Fibroblast of lung (primary cell): ENCODE data around the gene SFRP5. TPM values are rescaled to one million over a fixed set of nuclear protein-coding genes. Genes with fewer than 3 reads are reported as not detected.

Source experiments
- DNase-seq, 2 donors: peaks; one replicate each; pipeline versions ENCODE4 v3.0.0 to v3.0.0-alpha.2; 2010; ENCODE audit warnings: low read depth in 2 of 2
- H2AFZ ChIP-seq: 2 replicates; pipeline ENCODE4 v1.5.1; 2012; ENCODE audit warnings: low read length, control low read depth, inconsistent platforms
- H3K27ac ChIP-seq: 2 replicates; pipeline ENCODE4 v1.5.1; 2011; ENCODE audit warnings: low read length, control low read depth; ENCODE audit not compliant: insufficient read depth
- H3K27me3 ChIP-seq: 2 replicates; pipeline ENCODE4 v1.5.1; 2011; ENCODE audit warnings: mild to moderate bottlenecking, low read length; ENCODE audit not compliant: control insufficient read depth, insufficient read depth
- H3K36me3 ChIP-seq: 2 replicates; pipeline ENCODE4 v1.5.1; 2011; ENCODE audit warnings: low read length; ENCODE audit not compliant: control insufficient read depth, insufficient read depth
- H3K4me1 ChIP-seq: 2 replicates; pipeline ENCODE4 v1.5.1; 2011; ENCODE audit warnings: low read length; ENCODE audit not compliant: control insufficient read depth, insufficient read depth; ENCODE audit errors: extremely low read depth
- H3K4me2 ChIP-seq: 2 replicates; pipeline ENCODE4 v1.5.1; 2011; ENCODE audit warnings: low read length, control low read depth; ENCODE audit not compliant: insufficient read depth; ENCODE audit errors: extremely low read depth
- H3K4me3 ChIP-seq, 4 experiments: fragments of 200-600 bp in 1 of 4; sonication (generic) in 1 of 4; replicated peaks in 1 of 4; 2 replicates each; pipeline ENCODE4 v1.5.1; 2011 to 2016; ENCODE audit warnings: low read length in 4 of 4, low read depth in 3 of 4, mild to moderate bottlenecking in 3 of 4, control low read depth in 2 of 4, inconsistent platforms in 1 of 4, mixed read lengths in 1 of 4; ENCODE audit not compliant: insufficient read depth in 1 of 4; ENCODE audit errors: control extremely low read depth in 1 of 4
- H3K79me2 ChIP-seq: 2 replicates; pipeline ENCODE4 v1.5.1; 2012; ENCODE audit warnings: mild to moderate bottlenecking, low read length, inconsistent platforms; ENCODE audit not compliant: control insufficient read depth, insufficient read depth
- H3K9ac ChIP-seq: 2 replicates; pipeline ENCODE4 v1.5.1; 2011; ENCODE audit warnings: mild to moderate bottlenecking, low read length, control low read depth; ENCODE audit not compliant: insufficient read depth
- H3K9me3 ChIP-seq: 2 replicates; pipeline ENCODE4 v1.5.1; 2012; ENCODE audit warnings: low read depth, low read length; ENCODE audit not compliant: control insufficient read depth, insufficient read depth
- H4K20me1 ChIP-seq: 2 replicates; pipeline ENCODE4 v1.5.1; 2011; ENCODE audit warnings: low read length; ENCODE audit not compliant: control insufficient read depth, insufficient read depth; ENCODE audit errors: extremely low read depth
- CTCF ChIP-seq, 2 donors: IDR thresholded peaks in 1 of 2; conservative IDR thresholded peaks in 1 of 2; 1 replicate in 1 of 2; 2 replicates in 1 of 2; pipeline ENCODE4 v1.5.1; 2011 to 2012; ENCODE audit warnings: low read length in 2 of 2, control low read depth in 1 of 2, inconsistent platforms in 1 of 2, low read depth in 1 of 2, mild to moderate bottlenecking in 1 of 2
- EZH2 ChIP-seq: IDR thresholded peaks from 2 replicates; pipeline ENCODE4 v1.5.1; 2012; ENCODE audit warnings: low read length, control low read depth, mild to moderate bottlenecking; ENCODE audit errors: missing control alignments
- polyA plus RNA-seq, 2 donors: library from polyadenylated mRNA; depleted of rRNA in 1 of 2; stranded (reverse) in 1 of 2; unstranded in 1 of 2; fragments of >200 nt; gene quantifications; 2 replicates each; pipeline ENCODE4 v1.2.1, GENCODE V29; 2011 to 2012; ENCODE audit warnings: missing spikeins in 1 of 2
- total RNA-seq: library from RNA; depleted of rRNA; stranded (reverse); fragments of >200 nt; gene quantifications from 2 replicates; pipeline ENCODE4 v1.2.1, GENCODE V29; 2014

SFRP5 gene
- total and polyA plus RNA-seq, 2 donors (not counting 1 experiment from before 2014, with no cell fraction given): not detected

GRCh38 chr10:97743169-97743943, 28.4 kb downstream of the SFRP5 start:
- no peak for DNase-seq
- Histone ChIP-seq H3K4me1 (no peaks in the 10 kb centered on the region), H3K4me3 (no peak overlapping the region), H4K20me1 (no peaks in the 10 kb centered on the region), H3K27me3 (no peaks in the 10 kb centered on the region), H2AFZ (no peak overlapping the region), H3K9ac (no peak overlapping the region), H3K79me2 (peaks cover 16% of the 10 kb centered on the region), H3K36me3 (peaks cover 4% of the 10 kb centered on the region), H3K27ac (no peak overlapping the region), H3K4me2 (no peak overlapping the region), H3K9me3 (no peaks in the 10 kb centered on the region)
- TF ChIP-seq EZH2 (no peak), CTCF (conservative IDR thresholded peaks at IDR 0.05 in 1 of 2, IDR thresholded peaks at IDR 0.05 in 1 of 2; ENCODE audit: low read depth in 1 of 2, low read length in 2 of 2) (no peak)

- Histone ChIP-seq H3K4me3 (no peak overlapping the region), H3K4me2 (no peak overlapping the region), H3K9me3 (no peaks in the 10 kb centered on the region), H3K27ac (no peak overlapping the region), H3K27me3 (no peaks in the 10 kb centered on the region), H2AFZ (no peak overlapping the region), H3K79me2 (peaks cover 27% of the 10 kb centered on the region), H3K4me1 (peaks cover 2% of the 10 kb centered on the region), H3K36me3 (peaks cover 4% of the 10 kb centered on the region), H3K9ac (no peak overlapping the region), H4K20me1 (no peaks in the 10 kb centered on the region)
- no peak for TF ChIP-seq CTCF (conservative IDR thresholded peaks at IDR 0.05 in 1 of 2, IDR thresholded peaks at IDR 0.05 in 1 of 2; ENCODE audit: low read depth in 1 of 2, low read length in 2 of 2)
- TF ChIP-seq EZH2: no peak
- DNase-seq: no peak
Observed at GRCh38 chr10:97740613-97741012, 31.2 kb downstream of the SFRP5 start.

- no peaks in the 10 kb centered on the region for H3K27me3 ChIP-seq
- peaks cover 27% of the 10 kb centered on the region for H3K79me2 ChIP-seq
- peaks cover 2% of the 10 kb centered on the region for H3K4me1 ChIP-seq
- H3K4me3 ChIP-seq: peak overlapping the region in 1 of 4 experiments; percentile 100
- peaks cover 2% of the 10 kb centered on the region for H3K36me3 ChIP-seq
- no peak for DNase-seq
- no peak overlapping the region for H3K27ac ChIP-seq
- no peak overlapping the region for H2AFZ ChIP-seq
- H3K9me3 ChIP-seq: no peaks in the 10 kb centered on the region
- no peaks in the 10 kb centered on the region for H4K20me1 ChIP-seq
- peak overlapping the region; percentile 93 for H3K4me2 ChIP-seq
- TF ChIP-seq EZH2: no peak
- TF ChIP-seq CTCF (conservative IDR thresholded peaks at IDR 0.05 in 1 of 2, IDR thresholded peaks at IDR 0.05 in 1 of 2; ENCODE audit: low read depth in 1 of 2, low read length in 2 of 2): no peak
- H3K9ac ChIP-seq: no peak overlapping the region
Observed at GRCh38 chr10:97738616-97739015, 33.2 kb downstream of the SFRP5 start.
